GM12878 (cell line): ENCODE results near the gene MFAP4.

Experiments
- CTCF ChIP-seq, 3 experiments: IDR thresholded peaks in 2 of 3; conservative IDR thresholded peaks in 1 of 3; 2 replicates each; pipeline ENCODE4 v1.5.1; 2011; ENCODE audit warnings: low read depth in 3 of 3, low read length in 3 of 3, mild to moderate bottlenecking in 3 of 3, control low read depth in 2 of 3, moderate library complexity in 2 of 3, inconsistent platforms in 1 of 3, mixed read lengths in 1 of 3; ENCODE audit not compliant: control insufficient read depth in 2 of 3, insufficient read depth in 1 of 3; ENCODE audit errors: extremely low read depth in 1 of 3
- FOS ChIP-seq: IDR thresholded peaks from 3 replicates; pipeline ENCODE4 v1.6.1; 2011; ENCODE audit warnings: borderline replicate concordance; ENCODE audit not compliant: insufficient read length; ENCODE audit errors: extremely low read depth
- NRF1 ChIP-seq: conservative IDR thresholded peaks from 2 replicates; pipeline ENCODE4 v1.6.1; 2011; ENCODE audit warnings: mild to moderate bottlenecking, low read depth, low read length, improper control_type of control experiment
- POLR2A ChIP-seq: IDR thresholded peaks from 2 replicates; pipeline ENCODE4 v1.6.1; 2011; ENCODE audit warnings: low read depth, mild to moderate bottlenecking, low read length
- REST ChIP-seq: IDR thresholded peaks from 2 replicates; pipeline ENCODE4 v1.6.1; 2012; ENCODE audit warnings: mild to moderate bottlenecking, low read depth, low read length
- SIN3A ChIP-seq: IDR thresholded peaks from 2 replicates; pipeline ENCODE4 v1.6.1; 2012; ENCODE audit warnings: low read depth, low read length, improper control_type of control experiment
- USF1 ChIP-seq: IDR thresholded peaks from 2 replicates; pipeline ENCODE4 v1.6.1; 2011; ENCODE audit warnings: borderline replicate concordance, low read depth, mild to moderate bottlenecking, moderate library complexity, mixed read lengths, low read length; ENCODE audit not compliant: insufficient read depth; ENCODE audit errors: extremely low read length
- YBX1 ChIP-seq: fragments of 450-650 bp; IDR thresholded peaks from 2 replicates; pipeline ENCODE4 v1.6.1; 2016; ENCODE audit warnings: antibody characterized with exemption
- ZBTB4 ChIP-seq: fragments of 450-650 bp; formaldehyde crosslinking; IDR thresholded peaks from 2 replicates; pipeline ENCODE4 v1.4.0; 2022; ENCODE audit warnings: mild to moderate bottlenecking, moderate library complexity
- ZZZ3 ChIP-seq: IDR thresholded peaks from 2 replicates; pipeline ENCODE4 v1.6.1; 2011; ENCODE audit warnings: low read depth; ENCODE audit not compliant: control insufficient read depth, insufficient read length

GRCh38 chr17:19363114-19363438 lies 23.9 kb downstream of the MFAP4 start:
- TF ChIP-seq USF1 (no peak), SIN3A (no peak), CTCF (IDR thresholded peaks at IDR 0.05 in 2 of 3, conservative IDR thresholded peaks at IDR 0.05 in 1 of 3; ENCODE audit: control insufficient read depth in 2 of 3, extremely low read depth in 1 of 3, insufficient read depth in 1 of 3, low read depth in 3 of 3, low read length in 3 of 3) (no peak), YBX1 (no peak), REST (no peak), ZBTB4 (CRISPR knock-in tag) (no peak), POLR2A (no peak), FOS (no peak), ZZZ3 (no peak), NRF1 (no peak)
